UCSD-AML1 (cell line): ENCODE measurements around the gene CCDC170.
"Not testable (repeated sequence)": the region's sequence is repeated elsewhere in the genome, so short reads cannot be mapped to it uniquely, and the experiment has no call there.

Experiments
- DNase-seq: peaks from one replicate; lab custom pipeline; 2025; ENCODE audit not compliant: unreplicated experiment; lab: John Stamatoyannopoulos, UW

Gene CCDC170, protein sequence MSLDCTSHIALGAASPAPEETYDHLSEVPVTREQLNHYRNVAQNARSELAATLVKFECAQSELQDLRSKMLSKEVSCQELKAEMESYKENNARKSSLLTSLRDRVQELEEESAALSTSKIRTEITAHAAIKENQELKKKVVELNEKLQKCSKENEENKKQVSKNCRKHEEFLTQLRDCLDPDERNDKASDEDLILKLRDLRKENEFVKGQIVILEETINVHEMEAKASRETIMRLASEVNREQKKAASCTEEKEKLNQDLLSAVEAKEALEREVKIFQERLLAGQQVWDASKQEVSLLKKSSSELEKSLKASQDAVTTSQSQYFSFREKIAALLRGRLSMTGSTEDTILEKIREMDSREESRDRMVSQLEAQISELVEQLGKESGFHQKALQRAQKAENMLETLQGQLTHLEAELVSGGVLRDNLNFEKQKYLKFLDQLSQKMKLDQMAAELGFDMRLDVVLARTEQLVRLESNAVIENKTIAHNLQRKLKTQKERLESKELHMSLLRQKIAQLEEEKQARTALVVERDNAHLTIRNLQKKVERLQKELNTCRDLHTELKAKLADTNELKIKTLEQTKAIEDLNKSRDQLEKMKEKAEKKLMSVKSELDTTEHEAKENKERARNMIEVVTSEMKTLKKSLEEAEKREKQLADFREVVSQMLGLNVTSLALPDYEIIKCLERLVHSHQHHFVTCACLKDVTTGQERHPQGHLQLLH

DNA sequence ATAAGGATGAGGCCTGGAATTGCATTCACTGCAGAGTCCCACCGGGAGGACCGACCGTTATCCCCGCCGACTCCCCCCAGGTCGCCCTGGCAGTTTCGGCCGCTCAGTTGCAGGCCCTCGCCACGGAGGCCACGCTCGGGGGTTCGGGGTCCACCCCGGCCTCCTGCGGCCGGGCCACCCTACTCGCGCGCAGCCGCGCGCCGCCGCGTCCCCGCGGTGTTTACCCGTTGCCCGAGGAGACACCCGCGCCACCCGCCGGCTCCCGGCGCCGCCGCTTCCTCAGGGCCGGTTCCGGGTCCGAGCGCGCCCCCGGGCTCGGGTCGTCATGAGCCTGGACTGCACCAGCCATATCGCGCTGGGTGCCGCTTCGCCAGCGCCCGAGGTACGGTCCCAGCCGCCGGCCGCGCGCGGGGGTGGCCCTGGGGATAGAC is at the start of gene CCDC170:
TSS of gene CCDC170 (plus strand) at position 214 of the 431 bp plus-strand sequence. CDS start at position 326, 112 bp downstream.
- peak; percentile 25 for DNase-seq

GRCh38 chr6:151445482-151445881 is 48.3 kb upstream of the CCDC170 start:
- no peak for DNase-seq

DNA sequence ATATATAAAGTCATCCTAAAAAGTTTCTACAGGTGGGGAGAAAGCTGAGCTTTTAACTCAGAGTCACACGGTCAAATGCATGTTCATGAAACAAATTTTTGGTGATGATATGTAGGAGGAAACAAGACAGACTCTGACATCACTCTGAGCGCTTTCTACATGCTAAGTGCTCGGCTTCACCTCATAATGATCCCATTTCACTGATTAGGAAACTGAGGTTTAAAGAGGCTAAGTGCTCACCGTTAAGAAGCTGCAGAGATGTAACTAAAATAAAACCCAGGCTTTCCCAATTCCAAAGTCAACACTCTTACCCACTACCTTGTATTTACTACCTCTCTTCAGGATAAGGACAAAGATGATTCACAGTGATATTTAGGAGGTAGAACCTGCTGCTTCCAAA is 46.6 kb upstream of the CCDC170 start:
- no peak for DNase-seq

GRCh38 chr6:151448623-151449022 is 45.2 kb upstream of the CCDC170 start:
- DNase-seq = no peak

GRCh38 chr6:151450928-151451327 is 42.9 kb upstream of the CCDC170 start:
- DNase-seq = not testable (repeated sequence)

DNA sequence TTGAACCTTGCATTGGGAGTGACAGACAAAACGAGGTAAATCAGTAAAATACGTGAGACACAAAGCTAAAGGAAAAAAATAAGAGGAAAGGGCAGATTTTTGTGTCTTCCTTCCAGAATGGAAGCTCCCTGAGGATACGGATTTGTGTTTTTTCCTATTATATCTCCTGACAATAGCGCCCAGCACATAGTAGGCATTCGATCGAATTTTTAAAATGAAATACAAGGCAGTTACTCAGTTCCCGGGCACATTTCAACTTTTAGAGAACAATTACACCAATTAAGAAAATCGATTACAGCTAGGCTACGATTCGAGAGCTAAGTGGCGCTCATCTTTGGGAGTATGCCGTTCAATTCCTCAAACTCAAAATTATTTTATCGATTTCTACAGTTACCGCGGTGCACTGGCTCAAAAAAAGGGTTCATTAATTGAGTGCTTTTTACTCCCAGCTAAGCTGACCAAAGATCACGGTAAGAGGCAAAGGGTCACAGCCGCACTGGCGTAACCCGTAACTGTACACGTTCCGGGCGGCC is 42.3 kb upstream of the CCDC170 start:
- DNase-seq = no peak

- DNase-seq = peak; percentile 100
Observed at GRCh38 chr6:151451950-151452749, 41.7 kb upstream of the CCDC170 start, which contains the start of gene RMND1. Gene RMND1 (minus strand): TSS chr6:151452126. CDS start chr6:151445811, 6,315 bp downstream.

DNA sequence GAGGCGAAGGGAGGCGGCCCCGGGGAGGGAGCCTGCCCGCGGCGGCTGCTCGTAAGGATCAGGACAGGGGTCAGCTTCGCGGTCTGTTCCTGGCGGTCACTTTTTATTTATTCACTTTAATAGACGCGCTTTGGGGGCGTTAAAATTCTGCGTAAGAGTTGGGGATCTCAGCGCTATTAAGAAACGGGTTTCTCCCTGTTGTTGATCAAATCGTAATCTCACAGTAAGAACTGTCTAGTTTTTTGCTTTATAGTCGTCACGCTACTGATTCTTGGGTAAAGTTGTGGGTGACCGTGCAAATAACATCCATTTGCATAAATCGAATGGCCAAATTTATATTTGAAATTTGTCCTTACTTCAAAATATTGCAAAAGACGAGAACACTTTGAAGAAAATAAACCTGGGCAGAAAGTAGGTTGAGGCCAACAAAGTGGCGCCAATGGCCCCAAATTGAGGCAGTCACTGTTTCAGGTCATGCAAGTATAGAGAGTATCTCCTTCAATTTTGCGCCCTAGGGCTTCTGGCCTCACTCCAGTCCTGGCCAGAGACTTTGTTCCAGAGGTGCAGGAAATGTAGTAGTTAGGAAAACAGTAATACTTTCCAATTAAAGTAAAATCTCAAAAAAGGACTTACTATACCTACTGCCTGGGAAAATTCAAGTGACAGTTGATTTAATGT is 40.9 kb upstream of the CCDC170 start:
- no peak for DNase-seq

- not testable (repeated sequence) for DNase-seq
Observed at GRCh38 chr6:151455751-151456398, 37.9 kb upstream of the CCDC170 start.

GRCh38 chr6:151461673-151462072 is 32.1 kb upstream of the CCDC170 start:
- no peak for DNase-seq

DNA sequence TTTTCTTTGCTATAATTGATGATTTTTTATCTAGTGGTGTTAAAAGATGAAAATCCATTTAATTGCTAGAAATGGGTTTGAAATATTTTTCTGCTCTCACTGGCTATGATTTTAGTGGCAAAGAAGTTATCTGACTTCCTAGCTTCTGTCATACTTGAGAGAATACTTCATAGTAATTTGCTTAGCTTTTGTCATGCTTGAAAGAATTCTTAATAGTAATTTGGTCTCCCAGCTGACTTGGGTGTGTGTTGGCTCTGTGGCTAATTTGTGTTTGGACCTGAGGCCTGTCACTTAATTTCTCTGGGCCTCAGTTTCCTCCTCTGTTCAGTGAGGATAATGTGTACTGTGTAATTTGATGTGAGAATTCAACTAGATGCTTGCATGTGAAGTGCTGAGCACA is 29.1 kb upstream of the CCDC170 start:
- no peak for DNase-seq

GRCh38 chr6:151475653-151476523 is 17.9 kb upstream of the CCDC170 start:
- DNase-seq = no peak

GRCh38 chr6:151477726-151478125 is 16.1 kb upstream of the CCDC170 start:
- DNase-seq = no peak

GRCh38 chr6:151478670-151479069 is 15.1 kb upstream of the CCDC170 start:
- DNase-seq = no peak

DNA sequence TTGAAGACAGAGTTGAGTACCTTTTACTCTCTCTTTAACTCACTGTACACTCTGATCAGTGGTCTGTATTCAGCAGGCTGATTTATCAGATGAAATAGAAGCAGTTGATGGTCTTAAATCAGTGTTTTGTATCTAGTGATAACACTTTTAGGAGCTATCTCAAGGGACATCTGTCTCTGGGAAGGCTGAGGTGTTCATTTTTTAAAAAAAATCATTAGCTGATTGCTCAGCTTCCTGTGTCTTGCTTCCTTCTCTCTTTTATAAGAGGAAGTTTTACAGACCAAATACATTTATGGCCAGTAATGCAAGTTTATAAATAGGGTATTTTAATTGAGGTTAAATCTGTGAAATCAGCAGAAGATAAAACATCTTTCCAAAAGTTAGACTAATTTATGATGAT is 12.0 kb upstream of the CCDC170 start:
- no peak for DNase-seq

DNA sequence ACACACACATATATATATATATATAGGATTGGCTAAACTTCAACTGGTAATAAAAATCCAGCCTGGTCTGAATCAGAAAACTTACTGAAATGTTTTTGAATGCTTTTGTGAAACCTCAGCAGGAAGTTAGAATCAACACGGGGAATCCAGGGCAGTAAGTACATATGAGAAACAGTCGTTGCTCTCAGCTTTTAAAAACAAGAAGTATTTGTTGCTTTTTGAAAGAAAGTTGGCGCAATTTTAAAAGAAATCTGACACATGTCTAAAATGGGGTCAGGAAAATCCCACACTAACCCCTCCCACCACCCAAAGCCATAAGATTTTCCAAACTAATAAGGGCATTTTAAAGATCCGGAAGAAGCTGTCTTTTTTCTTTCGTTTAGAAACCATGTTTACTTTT is 11.5 kb upstream of the CCDC170 start:
- no peak for DNase-seq

- no peak for DNase-seq
Observed at GRCh38 chr6:151483994-151484393, 9.8 kb upstream of the CCDC170 start.

DNA sequence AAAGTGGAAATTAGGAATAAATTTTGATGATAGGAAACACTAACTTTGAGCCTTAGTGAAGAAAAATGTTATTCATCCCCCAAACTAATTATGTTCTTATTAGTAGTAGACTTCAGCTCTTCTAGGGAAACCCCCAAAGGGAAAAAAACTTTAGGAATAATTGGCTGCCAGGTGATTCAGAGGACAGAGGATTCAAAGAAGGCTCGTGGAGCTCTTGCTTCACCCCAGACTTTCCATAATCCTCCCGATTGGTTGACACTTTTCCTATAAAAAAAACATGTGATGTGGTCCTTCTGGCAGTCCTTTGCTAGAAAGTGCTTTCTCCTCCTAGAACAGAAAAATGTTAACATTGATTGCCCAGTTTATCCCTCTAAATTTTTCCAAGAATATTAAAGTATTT is 5.6 kb upstream of the CCDC170 start:
- DNase-seq = no peak

- DNase-seq = no peak
Observed at GRCh38 chr6:151490996-151491395, 2.8 kb upstream of the CCDC170 start.
